Keratinocyte (primary cell): Measurements from ENCODE around the gene VWA5B2.

Source experiments
- EZH2 ChIP-seq: IDR thresholded peaks from one replicate; pipeline ENCODE4 v1.6.1; 2012; ENCODE audit warnings: inconsistent platforms, mild to moderate bottlenecking, low read length, moderate library complexity
- TF ChIP-seq, protein P1 (sequence below), 3 experiments: IDR thresholded peaks in 1 of 3; conservative IDR thresholded peaks in 1 of 3; optimal IDR thresholded peaks in 1 of 3; 2 replicates in 2 of 3; 3 replicates in 1 of 3; pipeline versions ENCODE3 to v1.5.1; 2011; ENCODE audit warnings: low read length in 3 of 3, mild to moderate bottlenecking in 3 of 3, moderate library complexity in 2 of 3, control low read depth in 1 of 3, inconsistent platforms in 1 of 3; ENCODE audit not compliant: insufficient read depth in 2 of 3; ENCODE audit errors: extremely low read depth in 1 of 3

DNA sequence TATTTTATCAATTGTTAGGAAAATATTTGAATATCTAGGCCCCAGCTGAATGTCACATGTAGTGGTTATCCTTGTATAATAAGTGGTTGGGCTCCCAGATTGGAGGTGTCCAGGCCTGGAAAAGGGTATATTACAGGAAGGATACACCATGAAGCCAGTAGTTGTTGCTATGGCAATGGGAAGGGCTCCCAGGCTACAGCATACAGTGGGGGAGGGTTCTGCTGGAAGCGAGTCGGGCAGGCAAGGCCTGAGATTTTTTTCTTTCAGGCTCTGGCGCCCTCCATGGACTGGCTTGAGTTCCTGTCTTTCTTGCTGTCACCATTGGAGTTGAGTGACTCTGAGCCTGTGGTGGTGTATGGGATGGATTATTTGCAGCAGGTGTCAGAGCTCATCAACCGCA lies 55.3 kb downstream of the VWA5B2 start:
- TF ChIP-seq, protein P1, sequence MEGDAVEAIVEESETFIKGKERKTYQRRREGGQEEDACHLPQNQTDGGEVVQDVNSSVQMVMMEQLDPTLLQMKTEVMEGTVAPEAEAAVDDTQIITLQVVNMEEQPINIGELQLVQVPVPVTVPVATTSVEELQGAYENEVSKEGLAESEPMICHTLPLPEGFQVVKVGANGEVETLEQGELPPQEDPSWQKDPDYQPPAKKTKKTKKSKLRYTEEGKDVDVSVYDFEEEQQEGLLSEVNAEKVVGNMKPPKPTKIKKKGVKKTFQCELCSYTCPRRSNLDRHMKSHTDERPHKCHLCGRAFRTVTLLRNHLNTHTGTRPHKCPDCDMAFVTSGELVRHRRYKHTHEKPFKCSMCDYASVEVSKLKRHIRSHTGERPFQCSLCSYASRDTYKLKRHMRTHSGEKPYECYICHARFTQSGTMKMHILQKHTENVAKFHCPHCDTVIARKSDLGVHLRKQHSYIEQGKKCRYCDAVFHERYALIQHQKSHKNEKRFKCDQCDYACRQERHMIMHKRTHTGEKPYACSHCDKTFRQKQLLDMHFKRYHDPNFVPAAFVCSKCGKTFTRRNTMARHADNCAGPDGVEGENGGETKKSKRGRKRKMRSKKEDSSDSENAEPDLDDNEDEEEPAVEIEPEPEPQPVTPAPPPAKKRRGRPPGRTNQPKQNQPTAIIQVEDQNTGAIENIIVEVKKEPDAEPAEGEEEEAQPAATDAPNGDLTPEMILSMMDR (optimal IDR thresholded peaks at IDR 0.05 in 1 of 3, IDR thresholded peaks at IDR 0.05 in 1 of 3, conservative IDR thresholded peaks at IDR 0.05 in 1 of 3; ENCODE audit: extremely low read depth in 1 of 3, insufficient read depth in 2 of 3, low read length in 3 of 3): peak; percentile 43 to 58 (median 51)
- no peak for TF ChIP-seq EZH2
